ENCODE data around the gene PATZ1.

The PATZ1 gene

GRCh38 chr22:31281733-31282132 lies 64.4 kb downstream of the PATZ1 start:
- DNase-seq: no peak

DNA sequence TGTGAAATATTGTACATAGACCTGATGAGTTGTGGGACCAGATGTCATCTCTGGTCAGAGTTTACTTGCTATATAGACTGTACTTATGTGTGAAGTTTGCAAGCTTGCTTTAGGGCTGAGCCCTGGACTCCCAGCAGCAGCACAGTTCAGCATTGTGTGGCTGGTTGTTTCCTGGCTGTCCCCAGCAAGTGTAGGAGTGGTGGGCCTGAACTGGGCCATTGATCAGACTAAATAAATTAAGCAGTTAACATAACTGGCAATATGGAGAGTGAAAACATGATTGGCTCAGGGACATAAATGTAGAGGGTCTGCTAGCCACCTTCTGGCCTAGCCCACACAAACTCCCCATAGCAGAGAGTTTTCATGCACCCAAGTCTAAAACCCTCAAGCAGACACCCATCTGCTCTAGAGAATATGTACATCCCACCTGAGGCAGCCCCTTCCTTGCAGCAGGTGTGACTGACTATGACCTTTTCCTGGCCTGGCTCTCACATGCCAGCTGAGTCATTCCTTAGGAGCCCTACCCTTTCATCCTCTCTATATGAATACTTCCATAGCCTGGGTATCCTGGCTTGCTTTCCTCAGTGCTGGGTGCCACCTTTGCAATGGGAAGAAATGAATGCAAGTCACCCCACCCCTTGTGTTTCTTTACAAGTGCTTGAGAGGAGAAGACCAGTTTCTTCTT lies 66.2 kb downstream of the PATZ1 start:
- no peak for DNase-seq

DNA sequence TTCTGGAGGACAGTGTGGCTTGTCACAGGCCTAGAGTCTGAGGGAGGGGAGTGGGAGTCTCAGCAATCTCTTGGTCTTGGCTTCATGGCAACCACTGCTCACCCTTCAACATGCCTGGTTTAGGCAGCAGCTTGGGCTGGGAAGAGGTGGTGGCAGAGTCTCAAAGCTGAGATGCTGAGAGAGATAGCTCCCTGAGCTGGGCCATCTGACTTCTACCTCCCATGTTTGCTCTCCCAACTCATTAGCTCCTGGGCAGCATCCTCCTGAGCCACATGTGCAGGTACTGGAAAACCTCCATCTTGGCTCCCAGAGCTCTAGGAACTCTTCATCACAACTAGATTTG lies 66.8 kb downstream of the PATZ1 start:
- DNase-seq: no peak

- DNase-seq: no peak
Observed at GRCh38 chr22:31278626-31279326, 67.4 kb downstream of the PATZ1 start.

DNA sequence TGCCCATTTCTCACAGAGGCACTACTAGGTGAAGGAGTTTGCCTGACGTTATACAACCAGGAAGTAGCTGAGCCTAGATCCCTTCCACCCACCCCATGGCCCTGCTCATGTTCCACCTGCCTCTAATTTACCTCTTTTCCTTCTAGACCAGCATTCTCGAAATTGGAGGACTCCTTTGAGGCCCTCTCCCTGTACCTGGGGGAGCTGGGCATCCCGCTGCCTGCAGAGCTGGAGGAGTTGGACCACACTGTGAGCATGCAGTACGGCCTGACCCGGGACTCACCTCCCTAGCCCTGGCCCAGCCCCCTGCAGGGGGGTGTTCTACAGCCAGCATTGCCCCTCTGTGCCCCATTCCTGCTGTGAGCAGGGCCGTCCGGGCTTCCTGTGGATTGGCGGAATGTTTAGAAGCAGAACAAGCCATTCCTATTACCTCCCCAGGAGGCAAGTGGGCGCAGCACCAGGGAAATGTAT lies 68.0 kb downstream of the PATZ1 start:
- DNase-seq: no peak

- DNase-seq: no peak
Observed at GRCh38 chr22:31277741-31278140, 68.4 kb downstream of the PATZ1 start.

- DNase-seq: no peak
Observed at GRCh38 chr22:31276426-31277167, 69.5 kb downstream of the PATZ1 start.

Data from NCI-H526 treated with DMSO at 0.1 percent for 48 hours (cell line).